ENCODE results near the gene LAMB1.

- TF ChIP-seq POLR2A (IDR thresholded peaks at IDR 0.05; ENCODE audit: low read length) (no peak), GATA1 (IDR thresholded peaks at IDR 0.05; ENCODE audit: low read depth, low read length) (no peak)
Measured at GRCh38 chr7:107953265-107953923, 49.6 kb downstream of the LAMB1 start.

Data from erythroblast (primary cell).